Panc1 (cell line): ENCODE results near the gene MACF1.

ENCODE experiments used
- CTCF ChIP-seq: fragments of 450-650 bp; IDR thresholded peaks from 2 replicates; pipeline ENCODE4 v1.5.1; 2017; ENCODE audit warnings: mild to moderate bottlenecking
- POLR2AphosphoS5 ChIP-seq: IDR thresholded peaks from 2 replicates; pipeline ENCODE4 v1.6.1; 2012; ENCODE audit warnings: mild to moderate bottlenecking, low read depth, low read length, moderate library complexity
- REST ChIP-seq, 2 experiments: IDR thresholded peaks; 2 replicates each; pipeline ENCODE4 v1.6.1; 2011 to 2012; ENCODE audit warnings: low read depth in 2 of 2, control low read depth in 1 of 2, low read length in 1 of 2, mild to moderate bottlenecking in 1 of 2, moderate library complexity in 1 of 2; ENCODE audit not compliant: insufficient read depth in 1 of 2
- SIN3A ChIP-seq: IDR thresholded peaks from 2 replicates; pipeline ENCODE4 v1.6.1; 2012; ENCODE audit warnings: low read depth, mild to moderate bottlenecking, low read length, moderate library complexity, borderline replicate concordance; ENCODE audit not compliant: insufficient read depth
- TCF7L2 ChIP-seq: IDR thresholded peaks from 2 replicates; pipeline ENCODE4 v1.6.1; 2011; ENCODE audit warnings: mild to moderate bottlenecking, low read depth, low read length, inconsistent platforms

- TF ChIP-seq CTCF (no peak), TCF7L2 (no peak), POLR2AphosphoS5 (no peak), SIN3A (no peak), REST (IDR thresholded peaks at IDR 0.05; ENCODE audit: insufficient read depth in 1 of 2, low read depth in 2 of 2, low read length in 1 of 2) (no peak)
These were observed 209.5 kb downstream of the MACF1 start for GRCh38 chr1:39413902-39414528.
